ENCODE measurements around the gene FBXW7. TPM values are rescaled to one million over a fixed set of nuclear protein-coding genes. Genes with fewer than 3 reads are reported as not detected.

The FBXW7 gene
- total RNA-seq, 1 donor from 2014 or later = 12.2 TPM

GRCh38 chr4:152296386-152296785 is 239.5 kb downstream of the FBXW7 start:
- no peak for ATAC-seq
- DNase-seq (ENCODE audit: low spot score) = no peak

- ATAC-seq (no peak), DNase-seq (ENCODE audit: low spot score) (no peak)
These were observed 241.1 kb downstream of the FBXW7 start for GRCh38 chr4:152294765-152295164.

GRCh38 chr4:152294331-152294730 is 241.6 kb downstream of the FBXW7 start:
- DNase-seq (ENCODE audit: low spot score) (no peak), ATAC-seq (no peak)

GRCh38 chr4:152293527-152293926 is 242.4 kb downstream of the FBXW7 start:
- no peak for ATAC-seq
- DNase-seq (ENCODE audit: low spot score) = no peak

- DNase-seq (ENCODE audit: low spot score) = no peak
- ATAC-seq = no peak
These were observed 245.4 kb downstream of the FBXW7 start for GRCh38 chr4:152290366-152290921.

- DNase-seq (ENCODE audit: low spot score) (no peak), ATAC-seq (no peak)
These were observed 246.0 kb downstream of the FBXW7 start for GRCh38 chr4:152289941-152290340.

GRCh38 chr4:152289541-152289940 is 246.4 kb downstream of the FBXW7 start:
- DNase-seq (ENCODE audit: low spot score) (no peak), ATAC-seq (no peak)

- DNase-seq (ENCODE audit: low spot score) = no peak
- no peak for ATAC-seq
These were observed 252.0 kb downstream of the FBXW7 start for GRCh38 chr4:152283801-152284470.

- DNase-seq (ENCODE audit: low spot score) (no peak), ATAC-seq (no peak)
These were observed 254.1 kb downstream of the FBXW7 start for GRCh38 chr4:152281822-152282221.

GRCh38 chr4:152281211-152281610 is 254.7 kb downstream of the FBXW7 start:
- no peak for DNase-seq (ENCODE audit: low spot score)
- no peak for ATAC-seq

GRCh38 chr4:152279234-152279566 is 256.7 kb downstream of the FBXW7 start:
- DNase-seq (ENCODE audit: low spot score) (no peak), ATAC-seq (no peak)

- ATAC-seq (no peak), DNase-seq (ENCODE audit: low spot score) (no peak)
These were observed 257.2 kb downstream of the FBXW7 start for GRCh38 chr4:152278505-152279233.

- no peak for DNase-seq (ENCODE audit: low spot score)
- no peak for ATAC-seq
These were observed 257.8 kb downstream of the FBXW7 start for GRCh38 chr4:152278172-152278504.

- no peak for DNase-seq (ENCODE audit: low spot score)
- no peak for ATAC-seq
These were observed 258.6 kb downstream of the FBXW7 start for GRCh38 chr4:152277333-152277732.

- ATAC-seq = no peak
- no peak for DNase-seq (ENCODE audit: low spot score)
These were observed 262.5 kb downstream of the FBXW7 start for GRCh38 chr4:152273343-152273742.

Other genes with a start within 250 kb of the FBXW7 start
- 2.1 TPM for gene TMEM154, start 143.9 kb upstream of the FBXW7 start, total RNA-seq
- 0.08 TPM for gene TIGD4, start 243.6 kb upstream of the FBXW7 start, total RNA-seq
- 9.0 TPM for gene ARFIP1, start 243.9 kb upstream of the FBXW7 start, total RNA-seq